Astrocyte (in vitro differentiated cells and primary cell): Measurements from ENCODE around the gene FAF2. TPM values are rescaled to one million over a fixed set of nuclear protein-coding genes. Genes with fewer than 3 reads are reported as not detected.

ENCODE experiments used
- DNase-seq: peaks from one replicate; pipeline ENCODE4 v3.0.0-alpha.2; 2010; ENCODE audit warnings: low read depth
- FAIRE-seq: peaks from 2 replicates; lab custom pipeline; 2011; peaks lifted over from hg19 to GRCh38; lab: Jason Lieb, UNC
- H2AFZ ChIP-seq: 2 replicates; pipeline ENCODE4 v1.6.0; 2012; ENCODE audit warnings: low read depth, low read length, inconsistent platforms
- H3K27ac ChIP-seq: 2 replicates; pipeline ENCODE4 v1.5.1; 2011; ENCODE audit warnings: low read depth, low read length, inconsistent platforms
- H3K27me3 ChIP-seq: 2 replicates; pipeline ENCODE4 v1.6.0; 2011; ENCODE audit warnings: low read length, inconsistent platforms; ENCODE audit not compliant: insufficient read depth
- H3K36me3 ChIP-seq: 2 replicates; pipeline ENCODE4 v1.5.1; 2011; ENCODE audit warnings: low read length, inconsistent platforms; ENCODE audit not compliant: insufficient read depth
- H3K4me1 ChIP-seq: 2 replicates; pipeline ENCODE4 v1.5.1; 2011; ENCODE audit warnings: low read length, inconsistent platforms; ENCODE audit not compliant: insufficient read depth
- H3K4me2 ChIP-seq: 2 replicates; pipeline ENCODE4 v1.6.0; 2012; ENCODE audit warnings: low read length, inconsistent platforms
- H3K4me3 ChIP-seq: 2 replicates; pipeline ENCODE4 v1.5.1; 2011; ENCODE audit warnings: low read depth, mild to moderate bottlenecking, low read length, inconsistent platforms; ENCODE audit not compliant: insufficient read depth
- H3K79me2 ChIP-seq: 2 replicates; pipeline ENCODE4 v1.6.0; 2012; ENCODE audit warnings: mild to moderate bottlenecking, low read length, inconsistent platforms; ENCODE audit not compliant: insufficient read depth
- H3K9ac ChIP-seq: 2 replicates; pipeline ENCODE4 v1.6.0; 2012; ENCODE audit warnings: mild to moderate bottlenecking, low read length, inconsistent platforms
- H3K9me3 ChIP-seq: 2 replicates; pipeline ENCODE4 v1.5.1; 2012; ENCODE audit warnings: low read depth, mild to moderate bottlenecking, low read length, inconsistent platforms; ENCODE audit not compliant: insufficient read depth
- H4K20me1 ChIP-seq: 2 replicates; pipeline ENCODE4 v1.6.0; 2012; ENCODE audit warnings: low read length, inconsistent platforms; ENCODE audit not compliant: insufficient read depth
- H3K27ac Mint-ChIP-seq: one replicate; pipeline ENCODE4 v1.8.0; 2021; ENCODE audit warnings: mild to moderate bottlenecking, mixed read lengths; ENCODE audit not compliant: unreplicated experiment
- H3K27me3 Mint-ChIP-seq: one replicate; pipeline ENCODE4 v1.8.0; 2021; ENCODE audit warnings: low read depth, mixed read lengths; ENCODE audit not compliant: unreplicated experiment
- H3K36me3 Mint-ChIP-seq: one replicate; pipeline ENCODE4 v1.8.0; 2021; ENCODE audit warnings: low read depth, mixed read lengths; ENCODE audit not compliant: unreplicated experiment
- H3K4me1 Mint-ChIP-seq: one replicate; pipeline ENCODE4 v1.8.0; 2021; ENCODE audit warnings: low read depth, mixed read lengths; ENCODE audit not compliant: unreplicated experiment
- H3K4me3 Mint-ChIP-seq: one replicate; pipeline ENCODE4 v1.8.0; 2021; ENCODE audit warnings: mild to moderate bottlenecking, moderate library complexity, mixed read lengths; ENCODE audit not compliant: unreplicated experiment
- H3K9me3 Mint-ChIP-seq: one replicate; pipeline ENCODE4 v1.8.0; 2021; ENCODE audit warnings: mild to moderate bottlenecking, mixed read lengths; ENCODE audit not compliant: unreplicated experiment
- EZH2 ChIP-seq: IDR thresholded peaks from 2 replicates; pipeline ENCODE4 v1.6.1; 2012; ENCODE audit warnings: mild to moderate bottlenecking, low read length, inconsistent platforms; ENCODE audit not compliant: insufficient read depth
- total RNA-seq: library from RNA; stranded (reverse); gene quantifications from 2 replicates; pipeline ENCODE4 v1.2.1, GENCODE V29; 2021
- TF ChIP-seq, protein P1 (sequence below): IDR thresholded peaks from 2 replicates; pipeline ENCODE4 v1.5.1; 2011; ENCODE audit warnings: low read depth, mild to moderate bottlenecking, inconsistent platforms, low read length, moderate library complexity; ENCODE audit not compliant: insufficient read depth

FAF2 gene
- total RNA-seq, 1 donor from 2014 or later = 56.2 TPM

- Histone ChIP-seq H4K20me1 (peaks cover 94% of the 10 kb centered on the region), H3K27ac (no peak overlapping the region), H3K4me3 (no peak overlapping the region), H3K27me3 (no peaks in the 10 kb centered on the region), H3K9me3 (no peaks in the 10 kb centered on the region), H3K4me1 (no peaks in the 10 kb centered on the region), H3K4me2 (no peak overlapping the region), H3K9ac (no peak overlapping the region), H2AFZ (no peak overlapping the region), H3K36me3 (peaks cover 4% of the 10 kb centered on the region), H3K79me2 (peaks cover 92% of the 10 kb centered on the region)
- no peaks in the 10 kb centered on the region for H3K9me3 Mint-ChIP-seq
- no peak overlapping the region for H3K27ac Mint-ChIP-seq
- H3K27me3 Mint-ChIP-seq = no peaks in the 10 kb centered on the region
- TF ChIP-seq EZH2 = no peak
- TF ChIP-seq, protein P1, sequence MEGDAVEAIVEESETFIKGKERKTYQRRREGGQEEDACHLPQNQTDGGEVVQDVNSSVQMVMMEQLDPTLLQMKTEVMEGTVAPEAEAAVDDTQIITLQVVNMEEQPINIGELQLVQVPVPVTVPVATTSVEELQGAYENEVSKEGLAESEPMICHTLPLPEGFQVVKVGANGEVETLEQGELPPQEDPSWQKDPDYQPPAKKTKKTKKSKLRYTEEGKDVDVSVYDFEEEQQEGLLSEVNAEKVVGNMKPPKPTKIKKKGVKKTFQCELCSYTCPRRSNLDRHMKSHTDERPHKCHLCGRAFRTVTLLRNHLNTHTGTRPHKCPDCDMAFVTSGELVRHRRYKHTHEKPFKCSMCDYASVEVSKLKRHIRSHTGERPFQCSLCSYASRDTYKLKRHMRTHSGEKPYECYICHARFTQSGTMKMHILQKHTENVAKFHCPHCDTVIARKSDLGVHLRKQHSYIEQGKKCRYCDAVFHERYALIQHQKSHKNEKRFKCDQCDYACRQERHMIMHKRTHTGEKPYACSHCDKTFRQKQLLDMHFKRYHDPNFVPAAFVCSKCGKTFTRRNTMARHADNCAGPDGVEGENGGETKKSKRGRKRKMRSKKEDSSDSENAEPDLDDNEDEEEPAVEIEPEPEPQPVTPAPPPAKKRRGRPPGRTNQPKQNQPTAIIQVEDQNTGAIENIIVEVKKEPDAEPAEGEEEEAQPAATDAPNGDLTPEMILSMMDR = no peak
- H3K36me3 Mint-ChIP-seq = peaks cover 7% of the 10 kb centered on the region
- no peak overlapping the region for H3K4me3 Mint-ChIP-seq
- peaks cover 15% of the 10 kb centered on the region for H3K4me1 Mint-ChIP-seq
- FAIRE-seq (no peak), DNase-seq (no peak)
These were observed 15.1 kb downstream of the FAF2 start for GRCh38 chr5:176463113-176463764.

GRCh38 chr5:176466245-176466871 is 18.2 kb downstream of the FAF2 start:
- H3K36me3 ChIP-seq = no peaks in the 10 kb centered on the region
- H3K4me2 ChIP-seq = no peak overlapping the region
- no peak overlapping the region for H2AFZ ChIP-seq
- H3K27me3 ChIP-seq = no peaks in the 10 kb centered on the region
- Mint-ChIP-seq H3K4me3 (no peak overlapping the region), H3K27me3 (no peaks in the 10 kb centered on the region), H3K27ac (peak overlapping the region; percentile 15), H3K36me3 (peaks cover 12% of the 10 kb centered on the region), H3K4me1 (peaks cover 14% of the 10 kb centered on the region), H3K9me3 (no peaks in the 10 kb centered on the region)
- no peak overlapping the region for H3K4me3 ChIP-seq
- H3K79me2 ChIP-seq = peaks cover 88% of the 10 kb centered on the region
- H4K20me1 ChIP-seq = peaks cover 89% of the 10 kb centered on the region
- no peaks in the 10 kb centered on the region for H3K9me3 ChIP-seq
- no peak overlapping the region for H3K27ac ChIP-seq
- no peak for TF ChIP-seq EZH2
- TF ChIP-seq, protein P1 = no peak
- no peak overlapping the region for H3K9ac ChIP-seq
- no peak for FAIRE-seq
- H3K4me1 ChIP-seq = no peaks in the 10 kb centered on the region
- DNase-seq = peak; percentile 76

DNA sequence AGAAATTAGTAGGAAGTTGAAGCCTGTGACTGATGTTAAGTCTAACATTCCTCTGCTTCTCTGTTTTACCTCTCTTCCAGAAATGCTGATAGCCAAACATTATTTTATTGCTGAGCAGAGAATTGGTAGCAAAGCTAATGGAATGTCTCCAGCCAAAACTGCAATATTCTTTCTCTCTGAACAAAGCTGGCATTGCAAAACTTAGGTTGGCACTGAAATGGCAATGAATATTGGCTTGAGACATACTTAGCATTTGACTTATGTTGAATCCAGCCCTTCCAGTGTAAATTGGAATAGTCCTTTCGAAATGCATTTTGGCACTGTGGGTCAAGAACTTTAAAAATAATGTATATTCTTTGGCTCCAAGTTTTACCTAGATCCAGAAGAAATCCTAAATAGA is 21.1 kb downstream of the FAF2 start:
- H3K27ac Mint-ChIP-seq = no peak overlapping the region
- no peak overlapping the region for H3K4me3 Mint-ChIP-seq
- no peaks in the 10 kb centered on the region for H3K9me3 Mint-ChIP-seq
- Histone ChIP-seq H3K4me1 (no peaks in the 10 kb centered on the region), H3K27ac (no peak overlapping the region), H2AFZ (no peak overlapping the region), H3K4me2 (no peak overlapping the region), H3K79me2 (peaks cover 74% of the 10 kb centered on the region), H3K4me3 (no peak overlapping the region), H3K9me3 (no peaks in the 10 kb centered on the region), H3K36me3 (peaks cover 4% of the 10 kb centered on the region), H3K9ac (no peak overlapping the region), H4K20me1 (peaks cover 86% of the 10 kb centered on the region), H3K27me3 (no peaks in the 10 kb centered on the region)
- TF ChIP-seq, protein P1 = no peak
- H3K27me3 Mint-ChIP-seq = no peaks in the 10 kb centered on the region
- FAIRE-seq = no peak
- peaks cover 22% of the 10 kb centered on the region for H3K36me3 Mint-ChIP-seq
- no peak for DNase-seq
- H3K4me1 Mint-ChIP-seq = peaks cover 16% of the 10 kb centered on the region
